ENCODE data around the gene TMEM255B. TPM values are rescaled to one million over a fixed set of nuclear protein-coding genes. Genes with fewer than 3 reads are reported as not detected.

TMEM255B gene
- total RNA-seq, 1 experiment from 2014 or later: 2.8 TPM

DNA sequence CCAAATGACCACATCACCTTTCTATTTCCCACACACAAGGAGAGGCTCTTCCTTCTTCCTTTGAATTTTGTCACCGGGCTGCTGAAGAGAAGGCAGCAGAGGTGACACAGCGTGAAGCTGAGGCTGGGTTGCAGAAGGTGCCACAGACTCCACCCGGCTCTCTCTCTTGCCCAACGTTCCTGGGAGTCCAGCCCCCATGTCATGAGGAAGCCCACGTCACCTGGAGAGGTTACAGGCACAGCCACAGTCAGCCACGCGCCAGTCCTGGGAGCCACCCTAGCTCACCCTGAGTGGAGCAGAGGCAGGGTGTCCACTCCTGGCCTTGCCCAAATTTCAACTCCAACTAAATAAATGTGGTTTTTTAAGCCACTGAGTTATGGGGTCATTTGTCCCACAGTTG, 4.8 kb upstream of the TMEM255B start:
- no peaks in the 10 kb centered on the region for H3K4me1 ChIP-seq (ENCODE audit: insufficient read depth, low read length)
- H4K5ac ChIP-seq (ENCODE audit: insufficient read length, low read depth, low read length): no peak overlapping the region
- no peaks in the 10 kb centered on the region for H3K9me3 ChIP-seq (ENCODE audit: control insufficient read depth, low read depth, low read length)
- no peak for DNase-seq
- H3K79me1 ChIP-seq (ENCODE audit: insufficient read depth, low read depth, low read length, poor library complexity, severe bottlenecking): no peaks in the 10 kb centered on the region
- peaks cover 10 to 18% of the 10 kb centered on the region in 2 experiments; a peak in 4 of 5 replicates for H3K9me3 Mint-ChIP-seq
- no peak overlapping the region for H3K18ac ChIP-seq (ENCODE audit: insufficient read length, low read depth, low read length)
- no peak overlapping the region for H2BK15ac ChIP-seq (ENCODE audit: low read depth, low read length)
- H2BK20ac ChIP-seq (ENCODE audit: low read depth, low read length, poor library complexity, severe bottlenecking): no peak overlapping the region
- H3K27ac Mint-ChIP-seq: no peak overlapping the region; a peak in 1 of 7 replicates
- H3K9ac ChIP-seq (ENCODE audit: extremely low read depth, insufficient read length, low read length): no peak overlapping the region
- no peak overlapping the region for H3K4me2 ChIP-seq (ENCODE audit: insufficient read depth, insufficient read length, low read length)
- no peak overlapping the region for H2BK120ac ChIP-seq (ENCODE audit: low read depth, low read length, poor library complexity, severe bottlenecking)
- H2AFZ ChIP-seq (ENCODE audit: low read length): no peak overlapping the region
- H3K79me2 ChIP-seq (ENCODE audit: insufficient read depth, low read length): no peaks in the 10 kb centered on the region
- H3K23ac ChIP-seq (ENCODE audit: insufficient read length, low read depth, low read length): no peak overlapping the region
- no peak overlapping the region for H3K56ac ChIP-seq (ENCODE audit: insufficient read length, low read depth, low read length)
- H4K8ac ChIP-seq (replicated peaks; ENCODE audit: insufficient read length, low read depth, low read length): no peak overlapping the region
- peaks cover 5 to 8% of the 10 kb centered on the region in 2 experiments for H3K4me1 Mint-ChIP-seq
- H3K27me3 ChIP-seq (ENCODE audit: insufficient read depth, low read length): no peaks in the 10 kb centered on the region; the same call in 1 of the 2 replicates
- H3K23me2 ChIP-seq (ENCODE audit: insufficient read length, low read depth, low read length, poor library complexity, severe bottlenecking): peaks cover 6% of the 10 kb centered on the region
- peaks cover 28% of the 10 kb centered on the region for H3K27me3 Mint-ChIP-seq (ENCODE audit: low read depth)
- no peak overlapping the region for H3K14ac ChIP-seq (ENCODE audit: insufficient read depth, low read length)
- TF ChIP-seq, protein P1, sequence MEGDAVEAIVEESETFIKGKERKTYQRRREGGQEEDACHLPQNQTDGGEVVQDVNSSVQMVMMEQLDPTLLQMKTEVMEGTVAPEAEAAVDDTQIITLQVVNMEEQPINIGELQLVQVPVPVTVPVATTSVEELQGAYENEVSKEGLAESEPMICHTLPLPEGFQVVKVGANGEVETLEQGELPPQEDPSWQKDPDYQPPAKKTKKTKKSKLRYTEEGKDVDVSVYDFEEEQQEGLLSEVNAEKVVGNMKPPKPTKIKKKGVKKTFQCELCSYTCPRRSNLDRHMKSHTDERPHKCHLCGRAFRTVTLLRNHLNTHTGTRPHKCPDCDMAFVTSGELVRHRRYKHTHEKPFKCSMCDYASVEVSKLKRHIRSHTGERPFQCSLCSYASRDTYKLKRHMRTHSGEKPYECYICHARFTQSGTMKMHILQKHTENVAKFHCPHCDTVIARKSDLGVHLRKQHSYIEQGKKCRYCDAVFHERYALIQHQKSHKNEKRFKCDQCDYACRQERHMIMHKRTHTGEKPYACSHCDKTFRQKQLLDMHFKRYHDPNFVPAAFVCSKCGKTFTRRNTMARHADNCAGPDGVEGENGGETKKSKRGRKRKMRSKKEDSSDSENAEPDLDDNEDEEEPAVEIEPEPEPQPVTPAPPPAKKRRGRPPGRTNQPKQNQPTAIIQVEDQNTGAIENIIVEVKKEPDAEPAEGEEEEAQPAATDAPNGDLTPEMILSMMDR (conservative IDR thresholded peaks at IDR 0.05): no peak
- no peaks in the 10 kb centered on the region for H4K20me1 ChIP-seq (ENCODE audit: control insufficient read depth, insufficient read depth, insufficient read length)
- no peak overlapping the region for H3K4me3 Mint-ChIP-seq
- WGBS (ENCODE audit: extremely low coverage, insufficient read length, low lambda C conversion rate): no CpG with 5 or more reads among the region's 7 CpGs
- no peak overlapping the region for H2BK5ac ChIP-seq (ENCODE audit: insufficient read length, low read length)
- H4K91ac ChIP-seq (ENCODE audit: insufficient read length, low read depth, low read length): no peak overlapping the region
- no peak overlapping the region for H3K27ac ChIP-seq (ENCODE audit: insufficient read length, low read depth, low read length)
- H2BK12ac ChIP-seq (ENCODE audit: insufficient read length, low read depth, low read length): no peak overlapping the region
- H3T11ph ChIP-seq (ENCODE audit: low read length): no peak overlapping the region
- peaks cover 0 to 10% (median 3%) of the 10 kb centered on the region in 3 experiments; a peak in 3 of 7 replicates for H3K36me3 Mint-ChIP-seq (ENCODE audit: insufficient read depth in 1 of 3, low read depth in 3 of 3)
- H2AK5ac ChIP-seq (ENCODE audit: insufficient read length, low read length): no peak overlapping the region
- no peak overlapping the region for H3K4ac ChIP-seq (ENCODE audit: low read depth, low read length)

All from H9 (cell line).